Stimulated activated naive CD8-positive, alpha-beta T cell treated with anti-CD3 and anti-CD28 coated beads, Interleukin-15, amount 100 ng/mL, for 72 hours (primary cell): Measurements from ENCODE around the gene LDB2.

Source experiments
- ATAC-seq: fragments of 150-1000 bp; cut with Tn5 transposase; 2 replicates; pipeline ENCODE4 v1.10.0; 2021; ENCODE audit warnings: mild to moderate bottlenecking, moderate library complexity
- DNase-seq, 2 donors: peaks; one replicate each; pipeline ENCODE4 v3.0.0; 2021 to 2022
- H3K27ac Mint-ChIP-seq, 2 donors: one replicate each; pipeline ENCODE4 v1.8.0; 2022; ENCODE audit warnings: mild to moderate bottlenecking in 2 of 2, mixed read lengths in 2 of 2, moderate library complexity in 2 of 2
- H3K27me3 Mint-ChIP-seq: one replicate; pipeline ENCODE4 v1.8.0; 2022; ENCODE audit warnings: mixed read lengths
- H3K4me1 Mint-ChIP-seq: one replicate; pipeline ENCODE4 v1.8.0; 2022; ENCODE audit warnings: mild to moderate bottlenecking, mixed read lengths
- H3K4me3 Mint-ChIP-seq, 2 donors: one replicate each; pipeline ENCODE4 v1.8.0; 2022; ENCODE audit warnings: mild to moderate bottlenecking in 2 of 2, mixed read lengths in 2 of 2, moderate library complexity in 1 of 2
- H3K9me3 Mint-ChIP-seq, 2 donors: one replicate each; pipeline ENCODE4 v1.8.0; 2022; ENCODE audit warnings: mixed read lengths in 2 of 2

The LDB2 gene

DNA sequence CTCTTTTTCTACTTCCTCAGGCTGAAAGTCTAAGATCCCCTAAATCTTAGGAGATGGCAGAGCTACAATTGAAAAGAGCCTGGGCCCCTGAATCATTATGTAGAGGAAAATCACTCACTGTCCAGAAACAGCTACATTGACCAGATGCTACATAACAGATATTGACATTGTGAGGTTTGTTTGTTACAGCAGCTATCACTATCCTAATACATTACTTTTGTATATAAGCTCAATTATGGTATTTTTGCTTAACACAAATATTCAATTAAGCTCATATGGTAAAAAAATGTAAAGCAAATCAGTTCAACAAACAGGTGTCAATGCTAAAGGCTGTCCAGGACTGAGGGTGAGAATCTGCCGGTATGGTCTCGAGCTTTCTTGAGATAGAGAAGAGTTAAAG lies 89.4 kb downstream of the LDB2 start:
- DNase-seq = no peak
- Mint-ChIP-seq H3K4me3 (no peak overlapping the region), H3K9me3 (no peaks in the 10 kb centered on the region), H3K27me3 (peaks cover 17% of the 10 kb centered on the region), H3K4me1 (no peaks in the 10 kb centered on the region), H3K27ac (no peak overlapping the region)
- ATAC-seq = no peak

DNA sequence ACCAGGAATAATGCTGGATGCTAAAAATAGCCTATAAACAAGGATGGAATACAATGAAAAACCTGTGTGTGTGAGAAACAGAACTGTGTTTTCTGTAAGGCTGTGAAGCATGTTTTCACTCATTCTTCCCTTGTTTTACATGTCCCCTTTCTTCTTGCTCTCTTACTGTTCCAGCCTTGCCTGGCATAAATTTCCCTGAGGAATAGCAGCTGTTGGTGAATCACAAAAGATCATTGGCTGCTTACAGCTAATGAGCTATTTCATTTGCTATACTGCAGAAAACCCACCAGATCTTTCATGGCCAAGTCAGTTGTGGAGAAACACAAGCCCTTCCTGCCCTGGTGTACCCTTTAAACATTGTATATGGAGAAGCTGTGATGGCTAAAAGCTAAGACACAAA lies 91.1 kb downstream of the LDB2 start:
- Mint-ChIP-seq H3K4me3 (no peak overlapping the region), H3K9me3 (no peaks in the 10 kb centered on the region), H3K27ac (no peak overlapping the region), H3K4me1 (no peaks in the 10 kb centered on the region), H3K27me3 (peaks cover 17% of the 10 kb centered on the region)
- no peak for ATAC-seq
- no peak for DNase-seq

DNA sequence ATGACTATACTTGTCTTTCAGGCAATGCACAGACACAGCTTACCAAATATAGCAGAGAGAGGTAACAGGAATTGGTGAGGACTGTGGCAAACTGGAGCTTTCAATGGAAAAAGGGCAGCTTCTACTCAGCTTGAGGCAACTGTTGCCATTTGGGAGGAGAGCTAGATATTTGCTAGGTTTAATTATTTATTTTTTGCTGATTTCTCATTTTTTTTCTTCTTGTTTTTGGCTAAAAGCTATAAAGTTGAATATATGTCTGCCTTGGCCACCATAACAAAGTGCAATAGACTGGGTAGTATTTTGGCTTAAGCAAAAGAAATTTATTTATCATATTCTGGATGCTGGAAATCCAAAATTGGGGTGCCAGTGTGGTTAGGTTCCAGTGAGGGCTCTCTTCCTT lies 93.9 kb downstream of the LDB2 start:
- Mint-ChIP-seq H3K4me3 (no peak overlapping the region), H3K27ac (no peak overlapping the region), H3K9me3 (no peaks in the 10 kb centered on the region), H3K4me1 (no peaks in the 10 kb centered on the region), H3K27me3 (peaks cover 8% of the 10 kb centered on the region)
- DNase-seq (no peak), ATAC-seq (no peak)

DNA sequence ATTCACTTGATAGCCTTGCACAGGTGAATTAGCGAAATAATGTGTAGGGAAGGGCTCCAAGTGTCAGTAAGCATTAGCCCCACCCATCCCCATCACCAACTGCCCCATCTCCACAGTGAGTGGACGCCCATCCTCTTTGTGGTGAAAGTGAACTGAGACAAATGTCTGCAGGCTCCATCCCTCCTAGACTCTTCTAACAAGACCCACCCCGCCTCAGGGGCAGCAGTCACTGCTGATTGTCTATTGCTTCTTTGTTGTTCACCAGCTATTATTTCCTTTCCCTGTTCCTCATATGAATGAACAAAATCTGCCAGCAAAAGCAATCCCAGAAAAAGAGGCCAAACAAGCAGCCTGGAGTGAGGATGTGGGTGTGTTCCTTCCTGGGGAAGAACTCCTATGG lies 96.4 kb downstream of the LDB2 start:
- Mint-ChIP-seq H3K9me3 (no peaks in the 10 kb centered on the region), H3K27me3 (no peaks in the 10 kb centered on the region), H3K4me3 (no peak overlapping the region), H3K27ac (no peak overlapping the region), H3K4me1 (no peaks in the 10 kb centered on the region)
- DNase-seq = no peak
- no peak for ATAC-seq

DNA sequence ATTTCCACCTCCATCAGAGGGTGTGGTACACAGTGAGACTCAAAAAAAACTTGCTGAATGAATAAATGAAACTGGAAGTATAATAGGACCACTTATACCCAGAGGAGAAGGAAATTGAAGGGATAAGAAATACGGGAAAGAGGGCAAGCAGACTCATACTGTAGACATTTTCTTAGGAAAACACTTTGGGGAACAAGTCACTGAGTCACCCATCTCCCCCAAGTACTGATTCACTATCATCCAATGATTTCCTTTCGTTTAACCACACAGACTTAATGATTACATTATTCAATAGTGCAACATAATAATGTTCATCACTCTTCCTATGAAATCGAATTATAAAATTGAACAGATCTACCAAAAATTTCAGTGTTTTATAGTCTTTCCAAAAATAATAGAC lies 97.1 kb downstream of the LDB2 start:
- DNase-seq = no peak
- no peaks in the 10 kb centered on the region for H3K27me3 Mint-ChIP-seq
- H3K4me1 Mint-ChIP-seq = no peaks in the 10 kb centered on the region
- no peaks in the 10 kb centered on the region for H3K9me3 Mint-ChIP-seq
- no peak overlapping the region for H3K27ac Mint-ChIP-seq
- ATAC-seq = no peak
- no peak overlapping the region for H3K4me3 Mint-ChIP-seq

DNA sequence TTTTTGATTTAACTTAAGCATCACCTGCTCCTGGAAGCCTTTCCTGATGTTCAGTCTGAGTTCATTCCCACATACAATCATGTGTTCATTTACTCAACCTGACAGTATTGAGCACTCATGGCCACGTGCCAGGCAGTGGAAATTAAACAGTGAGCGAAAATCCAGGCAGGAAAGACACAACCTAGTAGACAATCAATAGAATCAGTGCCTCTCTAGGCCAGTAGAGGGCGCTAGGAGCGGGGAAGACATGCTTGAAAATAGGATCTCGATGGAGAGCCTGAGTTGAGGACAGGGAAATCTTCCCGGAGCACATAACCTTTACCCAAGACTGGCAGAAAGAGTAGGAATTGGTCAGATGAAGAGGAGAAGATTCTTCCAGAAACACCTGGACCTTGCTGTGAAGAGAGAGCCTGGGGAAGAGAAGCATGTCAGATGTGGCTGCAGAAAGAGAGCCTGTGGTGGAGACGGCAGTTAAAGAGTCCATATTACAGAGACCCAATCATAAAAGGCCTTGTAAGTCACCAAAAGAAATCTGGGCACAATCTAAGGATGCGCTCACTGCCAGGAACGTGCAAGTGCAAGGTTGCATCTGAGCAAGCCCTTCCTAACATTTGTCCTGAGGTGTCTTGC lies 103.5 kb downstream of the LDB2 start:
- Mint-ChIP-seq H3K4me1 (no peaks in the 10 kb centered on the region), H3K4me3 (no peak overlapping the region), H3K27ac (peak overlapping the region in 1 of 2 donors; percentile 71), H3K9me3 (no peaks in the 10 kb centered on the region), H3K27me3 (peaks cover 8% of the 10 kb centered on the region)
- peak; percentile 27 to 37 for DNase-seq
- ATAC-seq = no peak

DNA sequence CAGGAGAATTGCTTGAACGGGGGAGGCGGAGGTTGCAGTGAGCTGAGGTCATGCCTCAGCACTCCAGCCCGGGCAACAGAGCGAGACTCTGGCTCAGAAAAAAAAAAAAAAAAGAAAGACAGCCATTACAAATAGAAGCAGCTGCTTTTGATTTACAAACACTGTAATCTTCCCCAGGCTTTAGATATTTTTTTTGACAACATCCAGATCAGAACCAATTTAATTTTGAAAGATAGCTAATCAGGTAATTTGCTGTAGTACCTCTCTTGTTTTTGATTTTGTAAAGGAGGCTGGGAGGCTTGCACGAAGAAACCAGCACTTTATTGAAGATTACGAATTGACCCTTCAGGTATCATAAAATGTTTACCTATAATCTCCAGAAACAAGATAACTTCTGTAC lies 107.0 kb downstream of the LDB2 start:
- H3K4me1 Mint-ChIP-seq = no peaks in the 10 kb centered on the region
- H3K27ac Mint-ChIP-seq = no peak overlapping the region
- DNase-seq = no peak
- H3K4me3 Mint-ChIP-seq = no peak overlapping the region
- H3K9me3 Mint-ChIP-seq = no peaks in the 10 kb centered on the region
- peaks cover 8% of the 10 kb centered on the region for H3K27me3 Mint-ChIP-seq
- no peak for ATAC-seq

DNA sequence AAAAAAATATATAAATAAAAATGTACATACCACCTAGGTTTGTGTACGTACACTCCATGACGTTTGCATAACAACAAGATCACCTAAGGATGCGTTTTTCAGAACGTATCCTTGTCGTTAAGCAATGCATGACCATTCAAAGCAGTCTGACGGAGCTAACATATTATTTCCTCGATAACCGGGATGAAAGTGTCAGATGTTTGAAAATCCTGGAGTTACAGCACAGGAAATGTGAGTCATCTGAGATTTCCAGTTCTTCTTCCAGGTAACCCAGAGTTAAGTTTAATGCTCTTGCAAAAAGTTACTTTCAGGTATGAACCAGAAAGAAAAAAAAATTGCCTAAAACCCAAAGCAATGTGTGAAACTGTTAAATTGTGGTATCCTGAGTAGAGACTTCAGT lies 107.9 kb downstream of the LDB2 start:
- no peak for ATAC-seq
- no peak overlapping the region for H3K4me3 Mint-ChIP-seq

DNA sequence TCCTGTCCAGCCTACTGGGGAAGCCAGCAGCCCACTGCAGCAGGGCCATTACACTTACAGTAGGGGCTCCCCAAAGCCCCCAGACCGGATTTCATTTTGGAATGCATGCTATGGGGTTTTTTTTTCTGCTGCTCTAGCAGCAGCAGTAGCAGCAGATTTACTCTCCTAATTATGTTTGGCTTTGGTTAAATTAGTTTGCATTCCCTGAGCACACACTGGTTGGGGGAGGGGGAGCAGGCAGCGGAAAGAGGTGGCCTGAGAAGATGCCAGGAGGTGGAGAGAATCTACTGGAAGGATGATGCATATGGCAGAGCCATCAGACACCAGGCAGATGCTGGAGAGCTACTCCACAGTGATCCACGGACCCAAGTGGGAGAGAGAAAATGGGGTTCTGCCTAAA lies 109.6 kb downstream of the LDB2 start:
- no peaks in the 10 kb centered on the region for H3K27me3 Mint-ChIP-seq
- ATAC-seq = no peak
- H3K4me3 Mint-ChIP-seq = no peak overlapping the region

More for the DNA sequence above, 107.9 kb downstream of the LDB2 start:
- Mint-ChIP-seq H3K9me3 (no peaks in the 10 kb centered on the region), H3K4me1 (no peaks in the 10 kb centered on the region), H3K27me3 (peaks cover 8% of the 10 kb centered on the region), H3K27ac (no peak overlapping the region)
- no peak for DNase-seq

DNA sequence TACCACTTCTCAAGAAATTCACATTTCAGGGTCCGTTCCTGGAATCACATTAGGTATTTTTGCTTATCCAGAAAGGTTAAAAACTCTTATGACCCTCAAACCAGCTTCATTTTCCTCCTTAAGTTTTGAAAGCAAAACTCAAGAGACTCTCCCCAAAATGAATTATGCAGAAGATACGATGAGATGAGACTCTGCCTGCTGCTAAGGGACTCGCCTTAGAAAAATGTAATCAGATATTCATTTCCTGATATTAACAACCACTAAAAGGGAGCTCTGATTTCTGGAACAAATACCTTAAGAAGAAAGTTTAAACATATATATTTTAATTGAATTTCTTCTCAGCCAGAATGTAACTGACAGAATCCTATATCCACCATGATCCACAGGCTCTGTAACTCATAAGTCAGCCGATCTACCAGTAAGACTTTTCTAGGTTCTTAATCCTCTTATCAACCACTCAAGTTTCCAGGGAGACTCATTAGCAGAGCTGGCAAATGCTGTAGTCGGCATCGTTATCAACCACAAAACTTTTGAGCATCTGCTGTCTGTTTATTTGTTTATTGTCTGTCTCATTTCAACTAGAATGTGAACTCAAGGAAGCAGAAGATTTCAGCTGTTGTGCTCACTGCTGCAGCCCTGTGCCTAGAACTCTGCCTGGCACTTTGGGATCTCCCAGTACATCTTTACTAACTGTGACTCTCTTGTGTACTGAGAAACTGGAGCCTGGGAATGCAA lies 112.5 kb downstream of the LDB2 start:
- Mint-ChIP-seq H3K27me3 (no peaks in the 10 kb centered on the region), H3K4me3 (no peak overlapping the region), H3K4me1 (no peaks in the 10 kb centered on the region), H3K27ac (no peak overlapping the region), H3K9me3 (no peaks in the 10 kb centered on the region)
- DNase-seq (no peak), ATAC-seq (no peak)

More for the DNA sequence above, 109.6 kb downstream of the LDB2 start:
- Mint-ChIP-seq H3K9me3 (no peaks in the 10 kb centered on the region), H3K4me1 (no peaks in the 10 kb centered on the region), H3K27ac (no peak overlapping the region)
- DNase-seq = no peak

DNA sequence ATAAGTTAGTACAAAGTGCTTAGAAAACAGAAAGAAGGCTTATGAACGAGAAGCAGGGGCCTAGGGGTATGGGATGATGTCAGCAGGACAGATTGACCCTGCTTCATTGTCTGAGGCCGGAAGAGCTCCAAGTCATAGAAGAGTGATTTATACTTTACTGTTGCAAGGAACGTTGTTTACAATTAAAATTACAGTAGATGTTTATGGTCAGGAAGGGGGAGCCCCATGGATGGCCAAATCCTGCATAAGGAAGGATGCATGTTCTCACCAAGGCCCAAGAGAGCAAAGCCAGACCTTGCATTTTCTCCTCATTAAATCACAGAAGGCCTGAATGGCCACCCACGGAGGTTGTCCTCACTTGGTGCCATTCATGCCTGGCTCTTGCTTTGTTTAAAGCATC lies 115.3 kb downstream of the LDB2 start:
- Mint-ChIP-seq H3K4me1 (no peaks in the 10 kb centered on the region), H3K27me3 (no peaks in the 10 kb centered on the region), H3K4me3 (no peak overlapping the region), H3K27ac (no peak overlapping the region), H3K9me3 (no peaks in the 10 kb centered on the region)
- no peak for ATAC-seq
- no peak for DNase-seq

DNA sequence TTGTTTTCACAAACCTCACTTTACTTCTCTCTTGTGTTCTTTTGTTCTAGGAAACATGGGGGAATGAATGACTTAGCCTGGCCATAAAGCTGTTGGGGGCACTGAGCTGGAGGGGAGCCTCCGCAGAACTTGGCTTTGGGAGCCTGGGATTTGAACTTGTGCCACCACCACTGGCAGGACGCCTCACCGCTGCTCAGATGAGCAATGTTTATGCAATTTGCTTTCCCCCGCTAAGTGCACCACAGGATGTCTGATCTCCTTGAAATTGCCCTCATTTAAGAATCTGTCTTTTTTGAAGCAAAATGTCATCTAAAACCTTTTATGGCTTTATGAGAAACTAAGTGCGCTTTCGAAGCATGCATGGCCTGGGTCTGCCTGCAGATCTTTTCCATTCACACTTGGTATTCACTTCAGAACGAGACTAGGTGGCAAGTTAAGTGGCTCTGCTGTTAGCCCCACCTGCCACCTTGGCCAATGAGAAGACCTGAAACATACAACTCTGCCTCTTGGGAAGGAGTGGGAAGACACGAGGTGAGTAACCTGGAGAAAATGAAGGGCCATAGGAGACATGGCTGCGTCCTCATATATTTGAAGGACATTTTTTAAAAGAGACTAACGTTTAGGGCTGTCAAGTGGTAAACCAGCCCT lies 119.3 kb downstream of the LDB2 start:
- Mint-ChIP-seq H3K4me1 (no peaks in the 10 kb centered on the region), H3K27ac (no peak overlapping the region), H3K27me3 (no peaks in the 10 kb centered on the region), H3K9me3 (no peaks in the 10 kb centered on the region), H3K4me3 (no peak overlapping the region)
- DNase-seq (no peak), ATAC-seq (no peak)

DNA sequence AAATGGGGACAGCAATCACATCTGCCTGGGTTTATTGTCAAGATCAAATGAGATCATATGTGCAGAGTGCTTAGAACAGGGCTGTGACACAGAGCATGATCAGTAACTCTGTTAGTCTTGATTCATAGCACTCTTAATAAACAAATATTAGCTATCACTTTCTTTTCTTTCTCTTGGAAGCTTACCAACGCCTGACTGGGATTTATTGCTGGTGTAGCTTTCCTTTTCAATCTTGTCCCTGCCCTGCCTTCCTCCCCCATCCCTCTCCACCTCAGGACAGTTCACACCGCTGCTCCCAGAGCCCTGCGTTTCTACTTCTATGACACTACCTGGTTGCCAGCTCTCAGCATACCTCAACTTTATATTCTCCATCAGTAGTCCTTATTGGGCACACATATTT lies 120.7 kb downstream of the LDB2 start:
- no peaks in the 10 kb centered on the region for H3K9me3 Mint-ChIP-seq
- no peaks in the 10 kb centered on the region for H3K4me1 Mint-ChIP-seq
- H3K4me3 Mint-ChIP-seq = no peak overlapping the region
- ATAC-seq (no peak), DNase-seq (no peak)
- H3K27me3 Mint-ChIP-seq = no peaks in the 10 kb centered on the region
- H3K27ac Mint-ChIP-seq = no peak overlapping the region

DNA sequence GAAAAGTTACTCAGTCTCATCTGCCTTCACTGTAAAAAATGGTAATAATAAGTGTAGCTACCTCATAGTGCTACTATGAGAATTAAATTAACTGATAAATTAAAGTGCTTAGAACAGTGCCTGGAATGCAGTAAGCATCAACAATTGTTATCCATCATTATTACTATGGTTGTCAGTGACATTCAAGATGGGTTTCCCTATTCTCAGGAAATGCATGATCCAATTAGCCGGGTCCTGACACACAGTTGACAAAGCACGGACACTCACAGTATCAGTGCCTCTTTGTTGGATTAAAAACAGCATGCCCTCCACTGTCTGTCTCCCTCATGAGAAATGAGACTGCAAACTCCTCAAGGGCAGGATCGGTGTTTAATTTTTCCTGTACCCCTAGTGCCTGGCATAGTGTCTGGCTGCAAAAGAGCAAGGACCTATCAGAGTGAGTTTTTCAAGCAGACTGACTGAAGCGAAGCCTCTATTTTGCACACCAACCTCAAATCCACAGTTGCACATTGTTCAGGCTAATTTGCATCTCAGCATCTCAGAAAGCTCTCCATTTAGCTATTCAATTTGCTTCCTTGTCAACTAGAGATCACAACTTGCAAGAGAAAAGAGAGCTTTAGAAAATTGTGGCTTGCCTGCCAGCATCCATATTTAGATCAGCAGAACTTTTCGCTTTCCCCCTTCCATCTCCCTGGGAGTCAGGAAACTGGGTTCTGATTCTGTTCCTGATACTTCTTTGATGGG lies 122.9 kb downstream of the LDB2 start:
- no peaks in the 10 kb centered on the region for H3K27me3 Mint-ChIP-seq
- H3K4me3 Mint-ChIP-seq = no peak overlapping the region
- no peak for ATAC-seq
- no peak overlapping the region for H3K27ac Mint-ChIP-seq
- no peaks in the 10 kb centered on the region for H3K4me1 Mint-ChIP-seq
- DNase-seq = no peak
- no peaks in the 10 kb centered on the region for H3K9me3 Mint-ChIP-seq

DNA sequence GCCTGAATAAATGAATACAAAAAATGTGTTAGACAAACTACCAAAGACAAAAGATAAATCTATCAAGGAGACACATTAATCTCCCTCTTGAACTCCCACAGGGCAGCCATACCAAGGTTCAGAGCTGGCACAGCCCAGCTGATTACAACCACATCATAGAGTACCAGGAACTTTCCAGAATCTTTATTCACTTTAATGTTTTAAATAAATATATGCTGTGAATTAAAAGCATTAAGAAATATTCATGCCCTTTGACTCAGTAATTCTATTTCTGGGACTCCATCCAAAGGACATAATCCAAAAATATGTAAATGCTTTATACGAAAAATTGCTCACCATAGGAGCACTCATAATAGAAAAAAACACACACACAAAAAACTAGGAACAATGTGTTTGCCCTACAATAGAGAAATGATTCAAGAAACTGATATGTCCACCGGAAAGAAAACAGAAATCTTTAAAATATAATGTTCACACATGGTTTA lies 126.0 kb downstream of the LDB2 start:
- ATAC-seq (no peak), DNase-seq (no peak)
- no peak overlapping the region for H3K4me3 Mint-ChIP-seq
- H3K27me3 Mint-ChIP-seq = no peaks in the 10 kb centered on the region
- no peaks in the 10 kb centered on the region for H3K9me3 Mint-ChIP-seq
- no peak overlapping the region for H3K27ac Mint-ChIP-seq
- H3K4me1 Mint-ChIP-seq = no peaks in the 10 kb centered on the region
